ENCODE results near the gene SHB.

DNA sequence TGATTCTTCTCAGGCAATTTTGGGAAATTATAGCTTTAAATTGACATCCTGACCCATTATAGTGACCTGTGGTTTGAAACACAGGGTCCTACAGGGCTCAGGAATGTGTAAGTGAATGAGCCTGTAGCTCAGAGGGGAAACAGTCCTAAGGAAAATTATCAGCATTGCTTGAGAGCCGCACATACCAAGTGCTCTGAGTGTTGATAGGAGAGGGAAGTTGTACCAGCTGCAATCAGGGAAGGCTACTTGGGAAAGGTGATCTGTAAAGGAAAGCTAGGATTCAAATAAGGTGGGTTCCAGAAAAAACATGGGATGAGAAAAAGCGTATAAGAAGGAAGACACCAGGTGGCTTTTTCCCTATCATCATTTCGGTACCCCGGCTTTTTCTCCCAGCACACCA, 160.7 kb downstream of the SHB start:
- TF ChIP-seq, protein P1, sequence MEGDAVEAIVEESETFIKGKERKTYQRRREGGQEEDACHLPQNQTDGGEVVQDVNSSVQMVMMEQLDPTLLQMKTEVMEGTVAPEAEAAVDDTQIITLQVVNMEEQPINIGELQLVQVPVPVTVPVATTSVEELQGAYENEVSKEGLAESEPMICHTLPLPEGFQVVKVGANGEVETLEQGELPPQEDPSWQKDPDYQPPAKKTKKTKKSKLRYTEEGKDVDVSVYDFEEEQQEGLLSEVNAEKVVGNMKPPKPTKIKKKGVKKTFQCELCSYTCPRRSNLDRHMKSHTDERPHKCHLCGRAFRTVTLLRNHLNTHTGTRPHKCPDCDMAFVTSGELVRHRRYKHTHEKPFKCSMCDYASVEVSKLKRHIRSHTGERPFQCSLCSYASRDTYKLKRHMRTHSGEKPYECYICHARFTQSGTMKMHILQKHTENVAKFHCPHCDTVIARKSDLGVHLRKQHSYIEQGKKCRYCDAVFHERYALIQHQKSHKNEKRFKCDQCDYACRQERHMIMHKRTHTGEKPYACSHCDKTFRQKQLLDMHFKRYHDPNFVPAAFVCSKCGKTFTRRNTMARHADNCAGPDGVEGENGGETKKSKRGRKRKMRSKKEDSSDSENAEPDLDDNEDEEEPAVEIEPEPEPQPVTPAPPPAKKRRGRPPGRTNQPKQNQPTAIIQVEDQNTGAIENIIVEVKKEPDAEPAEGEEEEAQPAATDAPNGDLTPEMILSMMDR (IDR thresholded peaks at IDR 0.05): no peak
- no peak for TF ChIP-seq POLR2A (IDR thresholded peaks at IDR 0.05)
